Measurements from ENCODE around the gene TOMM5.

DNA sequence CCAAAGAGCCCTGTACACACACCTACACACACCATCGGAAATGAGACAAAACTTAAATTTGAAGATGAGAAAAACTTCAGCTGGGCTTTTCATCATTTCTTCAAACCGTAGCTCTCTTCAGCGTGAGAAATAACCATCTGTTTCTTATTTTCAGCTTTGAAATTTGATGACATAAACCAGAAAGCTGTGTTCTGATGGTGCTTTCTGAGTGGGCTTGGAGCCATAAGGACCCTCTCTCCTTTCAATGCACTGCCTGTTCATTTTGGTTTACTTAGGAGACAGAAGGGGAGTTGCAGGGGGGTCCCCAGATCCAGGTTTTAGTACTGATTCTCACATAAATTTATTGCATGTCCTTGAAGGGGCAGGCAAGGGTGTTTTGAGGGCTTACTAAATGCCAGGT lies 25.7 kb downstream of the TOMM5 start:
- TF ChIP-seq EZH2phosphoT487 (IDR thresholded peaks at IDR 0.05; ENCODE audit: insufficient read depth, low read depth) = no peak
- no peak for TF ChIP-seq EZH2 (IDR thresholded peaks at IDR 0.05; ENCODE audit: insufficient read depth, poor library complexity, severe bottlenecking)
